ENCODE data around the gene RAB2B.

RAB2B gene

DNA sequence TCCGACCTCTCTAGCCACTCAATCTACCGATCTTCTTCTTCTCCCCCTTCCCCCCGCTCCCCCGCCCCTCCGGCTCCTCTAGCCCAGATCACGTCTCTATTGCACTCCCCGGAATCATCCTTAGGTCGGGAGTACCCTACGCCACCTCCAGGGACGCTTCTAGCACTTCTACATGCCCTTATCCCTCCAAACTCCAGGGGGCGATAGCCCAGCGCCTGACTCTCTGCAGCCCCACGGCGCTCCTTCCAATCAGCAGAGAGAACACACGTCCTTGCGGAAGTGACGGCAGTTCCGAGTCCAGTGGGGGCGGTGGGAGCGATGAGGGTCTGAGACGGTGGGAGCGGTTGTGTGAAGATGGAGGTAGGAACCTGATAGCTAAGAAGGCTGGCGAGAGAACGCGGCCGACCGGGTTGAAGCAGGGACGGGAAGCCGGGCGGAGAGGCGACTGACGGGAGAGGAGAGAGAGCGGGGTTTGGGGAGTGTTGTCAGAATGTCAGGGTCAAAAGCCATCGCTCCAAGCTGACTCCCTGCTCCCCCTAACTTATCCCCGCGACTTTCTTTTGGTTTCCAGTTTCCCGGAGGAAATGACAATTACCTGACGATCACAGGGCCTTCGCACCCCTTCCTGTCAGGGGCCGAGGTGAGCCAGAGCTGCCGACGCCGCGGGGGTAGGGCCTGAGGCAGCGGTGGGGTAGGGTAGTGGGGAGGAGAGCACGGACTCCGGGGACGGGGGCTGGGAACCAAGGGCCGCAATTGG is at the start of gene RAB2B, which contains the start of gene TOX4:
TSS of gene RAB2B (minus strand) at position 35 of the 757 bp plus-strand sequence. CDS start 87 bp downstream, outside the sequence.
TSS of gene TOX4 (plus strand) at position 271 of the 757 bp plus-strand sequence. CDS start at position 355, 84 bp downstream.
- peak; percentile 94 for DNase-seq

DNA sequence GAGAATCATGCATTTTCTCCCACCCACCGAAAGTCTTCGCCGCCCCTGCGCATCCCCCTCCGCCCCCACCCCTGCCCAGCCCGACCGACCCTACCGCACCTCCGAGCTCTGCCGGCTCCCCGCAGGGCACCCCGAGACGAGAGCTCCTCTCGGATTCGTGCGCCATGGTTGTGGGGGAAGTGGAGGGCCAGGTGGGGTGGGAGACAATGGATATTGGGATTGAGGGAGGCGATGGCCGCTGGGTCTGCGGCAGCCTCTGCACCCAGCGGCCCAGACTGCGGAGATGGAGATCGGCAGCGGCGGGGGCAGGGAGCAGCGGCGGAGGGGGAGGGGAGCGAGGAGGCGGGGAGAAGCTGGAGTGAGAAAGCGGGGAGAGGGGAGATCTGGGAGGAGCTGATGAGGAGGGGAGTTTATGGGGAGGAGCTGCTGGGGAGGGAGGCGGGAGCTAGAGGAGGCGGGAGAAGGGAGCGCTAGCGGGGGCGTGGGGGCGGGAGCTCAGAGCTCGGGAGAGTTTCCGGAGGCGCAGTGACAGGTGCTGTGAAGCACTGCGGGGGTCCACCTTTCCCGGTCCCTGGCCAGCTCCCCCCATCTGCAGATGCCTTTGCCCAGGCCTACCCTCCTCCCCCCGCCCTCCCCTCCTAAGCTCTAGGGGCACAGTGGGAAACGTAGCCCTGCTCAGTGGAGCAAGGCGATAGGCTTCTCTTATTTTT is 49.4 kb upstream of the RAB2B start, which contains the start of gene SALL2:
TSS of gene SALL2 (minus strand) at position 385 of the 710 bp plus-strand sequence. CDS start at position 166, 219 bp downstream.
- DNase-seq, result peak; percentile 53

DNA sequence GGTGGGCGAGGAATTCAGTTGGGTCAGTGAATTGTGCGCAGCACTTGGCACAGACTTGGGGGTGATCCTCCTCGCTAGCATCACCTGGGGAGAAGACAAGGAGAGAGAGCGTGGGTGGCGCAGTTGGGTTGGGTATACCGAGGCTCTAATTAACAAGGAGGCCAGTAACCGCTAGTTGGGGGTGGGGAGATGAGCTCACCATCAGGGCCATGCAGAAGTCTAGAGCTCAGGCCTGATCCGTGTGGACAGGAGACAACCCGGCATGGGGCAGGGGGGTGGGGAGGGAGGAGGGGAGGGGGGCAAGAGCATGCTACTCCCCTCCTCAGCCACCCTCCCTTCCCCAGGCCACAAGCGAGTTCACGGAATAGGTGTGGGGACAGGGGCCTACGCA is 48.8 kb upstream of the RAB2B start:
- DNase-seq, result no peak

DNA sequence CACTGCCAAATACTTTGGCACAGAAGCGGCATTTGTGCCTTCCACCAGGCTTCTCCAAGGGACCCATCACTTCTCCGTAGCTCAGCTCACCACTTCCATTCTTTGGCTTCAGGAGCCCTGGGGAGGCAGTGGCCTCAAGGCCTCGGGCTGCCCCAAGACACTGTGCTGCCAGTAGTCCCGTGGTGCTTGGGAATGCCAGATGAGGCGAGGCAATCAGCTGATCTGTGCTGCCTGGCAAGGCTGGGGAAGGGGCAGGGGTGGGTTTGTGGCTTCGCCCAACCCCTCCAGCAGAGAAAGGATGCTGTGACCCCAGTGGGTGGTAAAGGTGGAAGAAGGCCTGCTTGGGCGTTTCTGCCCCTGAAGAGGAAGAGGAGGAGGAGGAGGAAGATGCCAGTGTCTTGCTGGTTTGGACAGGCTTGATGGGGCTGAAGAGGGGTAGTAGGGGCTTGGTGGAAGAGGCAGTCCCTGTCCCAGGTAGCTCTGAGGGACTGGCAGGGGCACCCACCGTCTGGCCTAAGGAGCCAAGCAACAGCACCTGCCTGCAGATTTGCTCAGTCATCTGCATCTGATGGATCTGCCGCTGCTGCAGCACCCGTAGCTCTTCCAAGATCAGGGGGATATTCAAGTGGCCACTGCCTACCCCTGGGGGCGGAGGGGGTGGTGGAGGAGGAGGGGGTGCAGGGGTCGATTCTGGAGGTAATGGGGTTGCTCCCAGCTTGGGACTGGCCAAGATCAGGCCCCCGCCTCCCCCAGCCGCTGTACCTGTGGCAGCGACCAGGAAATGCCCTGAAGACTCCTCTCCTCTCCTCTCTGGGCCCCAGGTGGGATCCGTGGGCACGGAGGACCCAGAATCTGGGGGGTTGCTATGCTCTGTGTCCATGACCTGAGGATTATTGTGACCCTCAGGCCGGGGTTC is 48.1 kb upstream of the RAB2B start:
- DNase-seq, result no peak

DNA sequence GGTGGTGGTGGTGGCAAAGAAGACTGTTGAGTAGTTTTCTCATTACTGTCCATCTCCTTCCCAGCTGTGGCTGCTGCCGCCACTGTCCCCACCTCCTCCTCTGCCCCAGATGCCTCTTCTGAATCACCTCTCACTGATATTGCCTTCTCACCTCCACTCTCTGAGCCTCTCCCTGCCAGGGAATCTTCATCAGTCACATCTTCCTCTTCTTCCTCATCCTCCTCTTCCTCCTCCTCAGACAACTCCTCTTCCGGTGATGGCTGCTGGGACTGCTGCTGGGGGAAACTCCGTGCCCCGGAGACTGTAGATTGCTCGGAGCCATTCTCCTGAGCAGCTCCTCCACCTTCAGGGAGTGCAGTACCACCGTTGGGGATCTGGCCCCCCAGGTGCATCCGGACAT is 46.4 kb upstream of the RAB2B start:
- DNase-seq, result no peak

DNA sequence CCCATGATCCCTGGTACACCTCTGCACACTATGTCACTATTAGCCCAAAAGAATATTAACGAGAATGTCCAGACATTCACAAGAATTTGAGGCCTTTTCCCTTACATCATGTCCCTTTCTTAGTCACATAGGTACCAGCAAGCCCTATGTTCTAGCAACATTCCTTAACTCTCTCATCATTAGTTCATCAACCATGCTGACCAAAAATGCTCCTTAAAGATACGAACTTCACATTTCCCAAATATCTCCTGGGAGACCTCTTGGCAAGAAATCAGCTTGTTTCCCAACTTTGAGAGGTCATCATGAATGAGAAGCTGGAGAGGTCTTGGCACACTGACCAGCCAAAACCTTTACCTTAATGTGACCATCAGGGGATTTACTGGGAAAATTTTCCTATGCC is 44.7 kb upstream of the RAB2B start:
- no peak for DNase-seq

DNA sequence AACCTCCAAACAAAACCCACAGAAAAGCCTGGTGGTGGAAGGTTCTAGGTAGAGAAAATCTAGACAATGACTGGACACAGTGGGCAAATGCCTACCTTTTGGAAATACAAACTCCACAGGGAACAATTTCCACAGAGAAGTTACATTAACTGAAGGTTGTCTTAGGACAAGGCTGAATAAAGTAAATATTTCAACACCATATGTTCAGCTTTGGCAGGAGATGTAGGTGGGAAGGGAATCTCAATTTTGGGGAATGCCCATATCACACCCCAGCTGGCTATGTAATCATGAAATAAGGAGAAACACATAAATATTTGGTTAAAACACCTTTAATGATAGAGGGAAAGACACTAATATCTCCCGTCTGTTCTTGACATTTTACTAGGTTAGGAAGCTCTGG is 44.0 kb upstream of the RAB2B start:
- DNase-seq, result no peak

DNA sequence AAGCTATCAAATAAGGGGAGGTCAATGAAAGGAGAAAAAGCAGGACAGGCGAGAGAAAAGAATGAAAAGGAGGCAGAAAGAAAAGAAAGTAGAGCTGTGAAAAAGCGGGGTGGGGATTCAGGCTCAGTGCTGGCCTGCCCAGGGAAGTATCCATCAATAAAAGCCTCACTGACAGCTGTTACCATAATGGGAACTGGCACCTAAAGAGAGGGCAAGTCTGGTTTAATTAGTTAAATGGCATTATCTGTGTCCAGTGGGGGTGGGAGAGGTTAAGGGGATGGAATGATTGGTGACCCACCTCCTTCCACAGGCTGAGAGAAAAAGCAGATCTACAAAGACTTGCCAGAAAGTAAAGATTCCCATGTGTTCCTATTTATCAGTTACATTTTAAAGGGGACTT is 42.0 kb upstream of the RAB2B start:
- DNase-seq, result no peak

DNA sequence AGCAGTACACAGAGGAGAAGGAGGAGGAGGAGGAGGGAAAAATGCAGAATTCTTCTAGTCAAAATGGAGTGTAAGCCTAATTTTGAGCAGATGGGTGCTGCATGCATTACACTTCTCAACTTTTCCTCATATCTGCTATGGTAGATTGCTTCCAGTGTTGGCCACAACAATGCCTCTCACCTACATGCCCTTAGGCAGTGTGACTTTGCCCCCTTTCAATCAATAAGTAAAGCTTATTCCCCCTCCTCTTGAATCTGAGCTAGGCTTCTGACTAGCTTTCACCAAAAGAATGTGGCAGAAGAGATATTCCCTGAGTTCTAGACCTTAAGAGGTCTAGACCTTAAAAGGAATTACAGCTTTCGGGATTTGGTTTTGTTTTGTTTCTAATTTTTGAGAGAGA is 37.6 kb upstream of the RAB2B start:
- DNase-seq, result no peak

DNA sequence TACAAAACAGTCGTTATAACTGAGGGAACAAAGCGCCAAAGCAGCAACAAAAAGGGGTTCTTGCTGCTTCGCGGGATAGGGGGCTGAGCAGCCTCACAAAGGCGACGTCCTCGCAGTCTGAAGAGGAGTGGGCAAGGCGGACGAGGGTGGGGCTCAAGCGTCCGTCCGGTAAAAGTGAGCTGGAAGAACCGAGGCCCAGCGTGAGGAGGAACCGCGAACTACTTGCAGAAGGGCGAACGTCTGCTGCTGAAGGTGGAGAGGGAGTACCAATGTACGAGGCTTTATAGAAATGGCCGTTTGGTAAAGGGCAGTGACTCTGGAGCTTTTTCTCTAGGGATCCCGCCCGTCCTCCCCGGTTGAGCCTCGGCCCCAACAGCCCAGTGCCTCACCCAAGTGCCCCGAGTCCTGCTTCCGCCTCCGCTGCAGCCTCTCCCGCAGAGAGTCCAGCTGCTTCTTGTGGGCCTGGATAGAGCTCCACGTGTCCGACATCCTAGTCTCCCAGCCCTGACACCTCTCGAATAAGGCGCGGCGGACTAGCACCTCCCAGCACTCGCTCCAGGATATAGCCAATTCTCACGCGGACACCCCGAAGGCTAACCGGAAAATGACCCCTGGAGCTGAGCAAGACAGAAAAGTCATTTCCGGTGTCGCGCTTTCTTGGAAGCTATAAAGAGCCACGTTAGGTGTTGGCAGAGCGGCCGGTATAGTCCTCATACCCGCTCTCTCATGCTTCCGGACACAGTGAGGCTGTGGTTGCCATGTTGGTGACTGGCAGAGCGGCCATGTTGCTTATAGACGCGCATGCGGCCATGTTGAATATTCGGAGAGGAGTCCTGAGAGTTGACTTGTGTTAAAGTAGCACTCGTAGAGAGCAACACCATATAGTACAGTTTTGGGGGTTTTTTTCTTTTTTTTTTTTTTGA is 34.2 kb upstream of the RAB2B start, which contains the start of gene METTL3:
TSS of gene METTL3 (minus strand) at position 606 of the 923 bp plus-strand sequence. CDS start at position 489, 117 bp downstream.
- peak; percentile 93 for DNase-seq

DNA sequence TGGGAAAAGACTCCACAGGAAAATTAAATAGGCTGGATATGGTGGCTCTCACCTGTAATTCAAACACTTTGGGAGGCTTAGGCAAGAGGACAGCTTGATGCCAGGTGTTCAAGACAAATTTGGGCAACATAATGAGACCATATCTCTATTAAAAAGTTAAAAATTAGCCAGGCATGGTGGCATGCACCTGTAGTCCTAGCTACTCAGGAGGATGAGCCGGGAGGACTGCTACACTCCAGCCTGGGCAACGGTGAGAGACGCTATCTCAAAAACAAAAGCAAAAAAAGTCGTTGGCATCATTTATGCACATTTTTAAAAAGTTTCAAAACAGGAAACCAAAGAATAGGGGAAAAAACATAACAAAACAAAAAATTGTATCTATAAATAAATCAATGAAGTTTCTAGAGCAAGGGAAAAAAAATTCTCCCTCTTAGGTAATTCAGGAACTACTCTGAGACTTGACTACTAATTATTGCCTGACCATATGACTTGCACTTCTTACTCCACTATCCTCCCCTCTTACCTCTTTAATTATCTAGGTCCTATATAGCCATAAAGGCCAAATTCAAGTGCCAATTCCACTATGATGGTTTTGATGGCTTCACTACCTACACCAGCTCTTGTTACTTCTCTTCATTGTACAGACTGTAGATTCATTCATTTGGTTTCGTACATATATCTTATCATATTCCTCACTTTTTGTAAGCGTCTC is 32.8 kb upstream of the RAB2B start:
- DNase-seq, result no peak

DNA sequence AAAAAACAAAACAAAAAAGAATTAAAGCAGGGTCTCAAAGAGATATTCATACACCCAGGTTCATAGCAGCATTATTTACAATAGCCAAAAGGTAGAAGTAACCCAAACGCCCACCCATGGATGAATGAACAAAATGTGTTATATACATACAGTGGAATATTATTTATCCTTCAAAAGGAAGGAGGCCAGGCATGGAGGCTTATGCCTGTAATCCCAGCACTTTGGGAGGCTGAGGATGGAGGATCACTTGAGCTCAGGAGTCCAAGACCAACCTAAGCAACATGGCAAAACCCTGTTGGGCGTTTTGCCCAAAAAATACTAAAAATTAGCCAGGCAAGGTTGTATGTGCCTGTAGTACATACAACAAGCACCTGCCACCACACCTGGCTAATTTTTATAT is 29.8 kb upstream of the RAB2B start:
- no peak for DNase-seq

DNA sequence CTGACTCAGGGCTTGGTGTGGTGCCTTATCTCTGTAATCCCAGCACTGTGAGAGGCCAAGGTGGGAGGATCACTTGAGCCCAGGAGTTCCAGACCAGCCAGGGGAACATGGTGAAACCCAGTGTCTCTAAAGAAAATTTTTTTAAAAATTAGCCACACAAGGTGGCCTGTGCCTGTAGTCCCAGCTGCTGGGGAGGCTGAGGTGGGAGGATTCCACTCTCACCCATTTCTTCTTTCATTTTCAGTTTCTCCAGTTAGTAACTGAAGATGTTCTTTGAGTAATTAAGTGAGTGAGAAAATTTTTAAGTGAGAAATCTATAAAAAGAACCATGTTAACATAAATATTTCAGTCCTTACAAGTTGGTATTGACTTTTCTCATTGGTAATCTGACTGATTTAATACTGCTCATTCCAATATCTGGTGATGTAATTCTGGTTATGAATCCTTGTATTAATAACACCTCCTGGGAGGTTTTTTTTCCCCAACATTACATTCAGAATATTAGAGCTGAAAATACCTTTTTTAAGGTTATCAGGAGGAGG is 28.3 kb upstream of the RAB2B start:
- DNase-seq, result no peak

DNA sequence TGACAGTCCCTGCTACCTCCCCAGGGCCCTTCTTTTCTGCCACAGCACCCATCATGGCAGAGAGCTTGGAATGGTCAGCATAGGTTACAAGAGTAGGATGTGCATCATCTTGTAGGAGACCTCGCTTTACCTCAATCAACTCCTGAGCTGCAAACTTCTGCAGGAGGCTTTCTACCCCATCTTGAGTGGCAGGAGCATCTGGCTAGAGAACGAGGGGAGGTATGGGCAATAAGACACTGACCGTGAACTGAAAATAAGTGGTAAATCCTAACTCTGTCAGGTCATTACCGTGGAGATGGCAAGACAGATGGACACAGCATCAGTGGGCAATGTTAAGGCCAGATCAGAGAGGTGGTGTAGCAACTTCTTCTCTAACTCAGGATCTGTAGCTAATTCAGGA is 26.6 kb upstream of the RAB2B start:
- no peak for DNase-seq

DNA sequence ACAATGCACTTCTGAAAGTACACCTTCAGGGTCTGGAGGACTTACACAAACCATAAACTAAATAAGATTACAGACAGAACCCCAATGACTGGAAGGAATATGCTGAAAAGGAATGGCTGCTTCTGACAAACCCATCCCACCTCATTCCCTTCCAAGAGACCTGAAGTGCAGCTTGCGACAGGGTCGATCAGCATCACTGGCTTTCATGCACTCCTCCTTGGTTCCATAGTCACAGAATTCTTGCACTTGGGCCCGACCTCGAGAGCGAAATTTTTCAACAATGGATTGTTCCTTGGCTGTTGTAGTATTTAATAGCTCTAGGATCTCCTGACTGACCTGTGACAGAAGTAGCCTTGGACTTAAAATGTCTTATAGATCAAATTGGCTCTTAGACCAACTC is 24.8 kb upstream of the RAB2B start:
- no peak for DNase-seq

DNA sequence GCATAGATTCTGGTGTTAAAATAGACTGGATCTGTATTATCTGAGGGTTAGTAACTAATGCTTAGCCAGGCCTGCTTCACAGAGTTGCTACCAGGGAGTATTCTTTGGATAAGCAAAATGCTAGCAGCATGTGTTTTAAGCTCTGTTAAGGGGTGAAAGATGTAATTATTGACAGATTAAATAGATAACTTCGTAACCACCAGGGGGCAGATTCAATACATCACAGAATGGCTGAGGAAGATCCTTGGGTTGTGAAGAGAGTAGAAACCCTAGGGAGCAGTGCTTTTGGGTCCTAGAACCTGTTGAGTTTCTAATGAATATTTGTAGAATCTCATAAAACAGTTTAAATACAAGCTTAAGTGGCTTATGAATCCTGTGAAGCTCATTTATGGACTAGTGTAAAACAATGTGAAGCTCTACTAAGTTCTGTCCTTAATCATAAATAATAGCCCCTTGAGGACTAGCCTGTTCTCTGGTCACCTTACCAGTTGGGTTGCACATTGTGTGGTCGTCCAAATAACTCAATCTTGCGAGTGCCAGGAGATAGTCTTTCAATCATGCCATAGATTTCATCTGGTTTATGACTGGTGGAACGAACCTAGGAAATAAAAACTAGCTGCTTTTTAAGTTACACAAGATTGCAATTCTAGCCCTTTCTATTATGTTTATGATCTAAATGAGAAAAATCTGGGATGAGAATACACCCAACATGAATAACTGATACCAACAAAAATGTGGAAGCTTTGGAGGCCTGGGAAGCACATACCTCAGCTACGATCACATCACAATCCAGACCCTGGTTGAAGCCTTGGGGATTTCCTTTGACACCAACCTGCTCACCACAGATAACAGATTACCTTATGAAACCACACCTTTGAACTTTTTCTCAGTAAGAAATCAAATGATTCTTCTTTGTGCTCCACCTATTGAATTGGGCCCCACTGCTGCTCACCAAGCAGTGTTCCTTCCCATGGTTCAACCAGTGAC is 22.1 kb upstream of the RAB2B start:
- DNase-seq, result peak; percentile 13

DNA sequence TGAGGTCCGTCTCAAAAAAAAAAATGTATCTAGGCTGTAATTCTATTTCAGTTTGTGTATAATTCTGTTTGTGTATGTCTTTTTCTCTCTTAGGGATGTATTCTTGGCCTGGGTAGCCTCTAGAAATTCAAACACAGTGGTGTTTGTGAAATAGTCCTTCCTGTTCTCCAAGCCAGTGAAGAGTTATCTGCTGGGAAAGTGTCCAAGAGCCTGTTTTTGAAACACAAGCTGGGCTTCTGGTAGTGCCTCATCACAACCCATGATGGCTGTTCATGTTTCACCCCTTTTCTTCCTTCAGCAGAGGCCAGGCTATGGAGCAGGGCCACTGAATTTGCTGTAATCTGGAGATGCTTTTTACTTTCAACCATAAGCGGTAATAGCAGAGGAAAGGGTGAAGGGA is 19.7 kb upstream of the RAB2B start:
- DNase-seq, result no peak

DNA sequence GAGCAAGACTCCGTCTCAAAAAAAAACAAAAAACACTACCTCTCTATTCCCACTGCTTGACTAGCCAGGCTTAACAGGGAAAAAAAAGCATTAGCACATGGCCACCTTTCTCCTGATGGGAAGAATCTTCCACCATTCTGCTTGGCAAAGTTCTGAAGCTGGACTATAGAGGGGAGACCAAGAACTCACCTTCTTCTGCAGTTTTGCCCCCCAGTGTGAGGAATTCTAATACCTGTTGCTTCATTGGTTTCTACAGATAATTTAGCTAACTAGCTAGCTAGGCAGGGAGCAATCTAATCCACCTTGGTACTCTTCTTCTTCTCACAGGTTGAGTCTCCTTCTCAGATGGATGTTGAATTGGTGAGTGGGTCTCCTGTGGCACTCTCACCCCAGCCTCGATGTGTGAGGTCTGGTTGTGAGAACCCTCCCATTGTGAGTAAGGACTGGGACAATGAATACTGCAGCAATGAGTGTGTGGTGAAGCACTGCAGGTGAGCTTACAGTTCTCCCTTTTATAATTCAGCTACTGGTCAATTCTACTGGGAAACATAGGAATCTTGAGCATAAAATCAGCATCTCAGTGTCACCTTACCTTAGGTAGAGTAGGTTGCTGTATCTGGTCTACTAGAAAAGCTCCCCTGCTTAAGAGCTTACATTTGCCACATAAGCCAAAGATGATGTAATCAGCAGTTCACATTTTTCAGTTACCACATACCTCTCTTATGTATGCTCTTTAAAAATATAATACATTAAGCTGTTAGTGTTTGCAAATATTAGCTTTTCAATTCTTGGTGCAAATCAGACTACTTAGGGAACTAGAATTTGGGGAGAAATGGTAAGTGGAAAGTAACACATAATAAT is 18.4 kb upstream of the RAB2B start:
- DNase-seq, result no peak

Data from activated gamma-delta T cell treated with Interleukin-2 at 50 U/mL for 16 hours (primary cell).